ENCODE data around the gene ALAD.

DNA sequence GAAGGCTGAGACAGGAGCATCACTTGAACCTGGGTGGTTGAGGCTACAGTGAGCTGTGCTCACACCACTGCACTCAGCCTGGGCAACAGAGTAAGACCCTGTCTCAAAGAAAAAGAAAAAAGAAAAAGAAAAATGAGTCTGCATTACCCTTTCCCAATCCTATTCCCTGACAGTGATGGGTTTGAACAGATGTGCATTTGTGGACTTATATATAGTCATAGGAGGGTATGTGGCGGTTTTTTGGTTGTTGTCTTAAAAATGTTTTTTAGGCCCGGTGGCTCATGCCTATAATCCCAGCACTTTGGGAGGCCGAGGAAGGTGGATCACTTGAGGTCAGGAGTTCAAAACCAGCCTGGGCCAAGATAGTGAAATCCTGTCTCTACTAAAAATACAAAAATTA is 37.7 kb downstream of the ALAD start:
- TF ChIP-seq POLR2A (IDR thresholded peaks at IDR 0.05): no peak
- TF ChIP-seq, protein P1, sequence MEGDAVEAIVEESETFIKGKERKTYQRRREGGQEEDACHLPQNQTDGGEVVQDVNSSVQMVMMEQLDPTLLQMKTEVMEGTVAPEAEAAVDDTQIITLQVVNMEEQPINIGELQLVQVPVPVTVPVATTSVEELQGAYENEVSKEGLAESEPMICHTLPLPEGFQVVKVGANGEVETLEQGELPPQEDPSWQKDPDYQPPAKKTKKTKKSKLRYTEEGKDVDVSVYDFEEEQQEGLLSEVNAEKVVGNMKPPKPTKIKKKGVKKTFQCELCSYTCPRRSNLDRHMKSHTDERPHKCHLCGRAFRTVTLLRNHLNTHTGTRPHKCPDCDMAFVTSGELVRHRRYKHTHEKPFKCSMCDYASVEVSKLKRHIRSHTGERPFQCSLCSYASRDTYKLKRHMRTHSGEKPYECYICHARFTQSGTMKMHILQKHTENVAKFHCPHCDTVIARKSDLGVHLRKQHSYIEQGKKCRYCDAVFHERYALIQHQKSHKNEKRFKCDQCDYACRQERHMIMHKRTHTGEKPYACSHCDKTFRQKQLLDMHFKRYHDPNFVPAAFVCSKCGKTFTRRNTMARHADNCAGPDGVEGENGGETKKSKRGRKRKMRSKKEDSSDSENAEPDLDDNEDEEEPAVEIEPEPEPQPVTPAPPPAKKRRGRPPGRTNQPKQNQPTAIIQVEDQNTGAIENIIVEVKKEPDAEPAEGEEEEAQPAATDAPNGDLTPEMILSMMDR (IDR thresholded peaks at IDR 0.05): no peak
